ENCODE results near the gene MYO1G. TPM values are rescaled to one million over a fixed set of nuclear protein-coding genes. Genes with fewer than 3 reads are reported as not detected.

Gene MYO1G
- total RNA-seq, 1 donor from 2014 or later = 2.4 TPM

DNA sequence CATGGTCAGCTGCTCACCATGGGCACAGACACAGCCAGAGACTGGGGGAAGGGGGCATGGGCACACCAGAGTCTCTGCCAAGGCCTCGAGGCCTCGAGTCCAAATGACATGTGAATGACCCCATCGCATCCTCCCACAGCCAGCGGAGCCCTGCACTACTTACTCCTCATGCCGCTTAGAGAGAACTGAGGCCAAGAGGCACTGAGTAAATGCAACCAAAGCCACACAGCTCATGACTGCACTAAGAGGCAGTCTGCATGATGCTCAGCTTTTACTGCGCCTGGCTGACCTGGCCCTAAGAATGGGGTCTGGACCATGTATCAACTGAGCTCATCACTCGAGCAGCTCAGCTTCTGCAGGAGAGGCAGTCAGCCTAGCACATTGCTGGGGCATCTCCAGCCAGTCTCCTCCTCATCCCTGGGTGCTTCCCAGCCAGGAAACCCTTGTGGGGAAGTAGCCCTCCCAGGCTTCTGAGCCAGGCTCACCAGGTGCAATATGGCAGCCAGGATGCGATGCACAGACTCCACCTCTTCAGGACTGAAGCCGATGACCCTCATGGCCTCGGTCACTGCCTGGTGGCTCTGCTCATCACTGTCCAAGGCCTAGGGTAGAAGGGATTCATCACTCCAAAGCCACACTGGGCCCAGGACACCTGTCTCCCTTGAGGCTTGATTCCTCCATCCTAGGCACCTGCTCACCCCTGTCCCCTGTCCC lies 7.5 kb downstream of the MYO1G start:
- peak; percentile 69 for DNase-seq (ENCODE audit: low spot score)
- intact Hi-C loops (cut with DNase I) = no loop called here

DNA sequence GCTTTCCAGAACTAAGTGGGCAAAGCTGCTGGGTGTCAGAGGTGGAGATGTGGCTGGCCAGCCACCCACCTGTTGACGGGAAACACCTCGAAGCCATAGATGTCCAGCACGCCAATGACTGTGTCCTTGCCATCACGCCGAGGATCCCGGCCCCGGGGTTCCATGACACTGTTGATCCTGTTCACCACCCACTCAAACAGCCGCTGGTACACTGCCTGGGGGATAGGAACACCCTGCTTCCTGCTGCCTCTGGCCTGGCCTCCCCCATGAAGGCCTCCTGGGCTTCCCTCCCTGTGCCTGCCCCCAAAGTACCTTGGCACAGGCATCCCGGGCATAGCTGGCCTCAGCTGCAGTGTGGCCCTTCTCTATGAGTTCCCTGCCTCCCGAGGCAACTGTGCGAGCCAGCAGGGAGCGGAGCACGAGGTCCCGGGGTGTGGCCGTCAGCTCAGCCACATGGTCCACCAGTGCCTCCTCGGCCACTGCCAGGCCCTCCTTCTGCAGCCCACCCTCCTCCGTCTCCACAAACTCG lies 8.2 kb downstream of the MYO1G start:
- DNase-seq (ENCODE audit: low spot score) = peak; percentile 41
- intact Hi-C loops (cut with DNase I) = no loop called here

GRCh38 chr7:44969701-44970522 lies 8.9 kb downstream of the MYO1G start:
- intact Hi-C loops (cut with DNase I) = no loop called here
- peak; percentile 74 for DNase-seq (ENCODE audit: low spot score)

DNA sequence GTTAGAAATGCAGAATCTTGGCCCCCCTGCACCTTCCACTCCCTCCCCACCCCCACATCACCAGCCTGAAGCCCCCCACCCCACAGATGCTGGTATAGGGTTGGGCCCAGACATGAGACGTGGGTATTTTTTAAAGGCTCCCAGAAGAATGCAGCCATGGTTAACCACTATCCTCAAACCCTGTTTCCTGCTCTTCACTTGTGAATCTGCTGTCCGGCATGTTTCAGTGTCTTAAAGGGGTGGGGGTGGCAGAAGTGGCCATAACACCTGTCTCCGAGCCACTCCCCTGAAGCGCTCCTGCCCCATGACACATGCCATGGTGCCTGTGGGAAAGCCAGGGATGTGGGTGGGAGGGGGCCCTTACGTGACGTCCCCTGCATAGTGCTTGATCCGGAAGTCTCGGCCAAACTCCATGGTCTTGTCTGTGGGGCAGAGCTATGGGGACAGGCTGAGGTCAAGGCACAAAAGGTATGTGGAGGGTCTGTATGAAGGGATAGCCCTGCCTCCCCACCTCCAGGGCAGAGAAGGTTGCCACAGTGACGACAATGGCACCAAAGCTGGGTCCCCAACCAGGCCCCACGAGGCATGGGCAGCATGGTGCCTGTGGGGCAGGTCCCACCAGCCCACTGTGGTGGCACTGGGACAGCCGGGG lies 9.6 kb downstream of the MYO1G start:
- intact Hi-C loops (cut with DNase I) = no loop called here
- DNase-seq (ENCODE audit: low spot score) = peak; percentile 33

- intact Hi-C loops (cut with DNase I) = no loop called here
- peak; percentile 55 for DNase-seq (ENCODE audit: low spot score)
These were observed 11.0 kb downstream of the MYO1G start for GRCh38 chr7:44967571-44968446.

GRCh38 chr7:44966731-44967538 lies 11.9 kb downstream of the MYO1G start:
- intact Hi-C loops (cut with DNase I) = no loop called here
- DNase-seq (ENCODE audit: low spot score) = peak; percentile 71

DNA sequence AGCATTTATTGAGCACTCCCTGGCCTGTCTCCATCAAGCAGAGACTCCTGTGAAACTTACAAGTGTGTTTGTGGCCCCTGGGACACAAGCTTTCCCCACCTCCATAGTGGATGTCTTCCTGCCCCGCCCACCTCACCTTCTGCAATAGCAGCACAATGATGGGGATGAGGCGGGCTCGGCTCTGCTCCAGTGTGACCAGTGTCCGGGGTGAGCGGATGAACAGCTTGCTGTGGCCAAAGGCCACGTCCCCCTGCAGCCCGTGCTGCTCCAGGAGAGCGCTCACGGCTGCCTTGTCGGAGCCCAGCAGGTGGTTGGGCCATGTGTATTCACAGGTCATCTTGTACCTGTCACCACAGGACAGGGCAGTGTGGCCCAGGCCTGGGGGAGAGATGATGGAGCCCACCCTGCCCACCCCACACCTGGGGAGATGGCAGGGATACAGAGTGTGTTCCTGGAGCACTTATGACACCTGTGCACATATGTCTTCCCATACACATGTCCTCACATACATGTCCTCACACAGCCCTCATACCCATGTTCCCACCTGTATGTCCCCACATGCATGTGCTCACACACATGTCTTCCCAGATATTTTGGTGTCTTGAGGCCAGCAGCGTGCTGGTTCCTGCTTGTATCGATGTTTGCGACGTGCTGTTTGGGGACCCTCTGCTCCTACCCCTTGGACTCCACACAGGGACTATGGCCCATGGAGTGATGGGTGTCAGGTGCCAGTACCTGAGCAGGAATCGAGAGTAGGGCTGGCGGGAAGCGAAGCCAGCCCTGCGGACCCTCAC lies 12.7 kb downstream of the MYO1G start:
- intact Hi-C loops (cut with DNase I) = no loop called here

GRCh38 chr7:44965441-44965903 lies 13.3 kb downstream of the MYO1G start:
- intact Hi-C loops (cut with DNase I) = no loop called here
- DNase-seq (ENCODE audit: low spot score) = peak; percentile 44

More for the DNA sequence above, 12.7 kb downstream of the MYO1G start:
- peak; percentile 51 for DNase-seq (ENCODE audit: low spot score)

DNA sequence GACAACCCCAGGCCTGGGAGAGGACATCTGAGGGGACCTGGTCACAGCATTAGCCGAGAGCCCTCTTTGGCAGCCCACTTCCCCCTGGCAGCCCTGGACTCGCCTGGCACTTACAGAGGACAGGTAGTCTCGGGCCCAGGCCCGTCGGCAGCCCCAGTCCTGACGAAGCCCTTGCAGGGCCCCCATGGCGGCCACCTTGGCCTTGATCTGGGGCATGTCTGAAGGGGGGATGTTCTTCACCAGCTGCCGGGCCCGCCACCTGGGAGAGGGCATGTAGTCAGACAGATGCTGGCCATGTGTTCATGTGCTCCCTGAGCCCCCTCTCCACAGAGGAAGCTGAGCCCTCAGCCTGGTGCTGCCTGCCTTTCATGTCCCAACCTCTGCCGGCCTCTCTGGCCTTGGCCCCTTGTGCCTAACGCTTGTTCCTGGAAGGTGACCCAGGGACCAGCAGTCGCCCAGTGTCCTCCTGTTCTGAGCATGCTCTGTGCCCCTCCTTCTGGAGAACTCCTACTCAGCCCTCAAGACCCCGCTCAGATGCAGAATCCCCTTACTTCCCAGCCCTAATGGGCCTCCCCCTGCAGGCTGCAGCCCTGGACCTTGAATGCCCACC lies 13.9 kb downstream of the MYO1G start:
- intact Hi-C loops (cut with DNase I) = no loop called here
- DNase-seq (ENCODE audit: low spot score) = peak; percentile 69

DNA sequence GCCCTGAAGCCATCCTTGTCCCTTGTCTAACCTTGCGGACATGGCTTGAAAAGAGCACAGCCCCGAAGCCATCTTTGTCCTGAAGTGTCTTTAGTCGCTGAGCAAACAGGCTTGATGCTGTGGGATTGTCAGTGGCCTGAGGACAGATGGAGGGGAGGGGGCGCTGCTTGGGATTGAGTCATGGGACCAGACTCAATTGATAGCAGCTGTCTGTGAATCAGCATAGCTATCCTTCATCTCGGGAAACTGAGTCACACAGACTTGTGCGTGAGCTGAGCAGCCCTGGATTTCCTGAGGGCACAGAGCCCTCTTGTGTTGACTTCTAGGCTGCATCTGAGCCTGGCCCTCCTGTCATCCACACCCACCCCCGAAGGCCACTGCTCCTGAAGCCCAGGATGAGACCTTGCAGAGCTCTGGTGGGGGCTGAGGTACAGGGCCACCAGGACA lies 14.4 kb downstream of the MYO1G start:
- intact Hi-C loops (cut with DNase I) = no loop called here
- no peak for DNase-seq (ENCODE audit: low spot score)

GRCh38 chr7:44963364-44964290 lies 15.2 kb downstream of the MYO1G start:
- peak; percentile 36 for DNase-seq (ENCODE audit: low spot score)
- intact Hi-C loops (cut with DNase I) = no loop called here

DNA sequence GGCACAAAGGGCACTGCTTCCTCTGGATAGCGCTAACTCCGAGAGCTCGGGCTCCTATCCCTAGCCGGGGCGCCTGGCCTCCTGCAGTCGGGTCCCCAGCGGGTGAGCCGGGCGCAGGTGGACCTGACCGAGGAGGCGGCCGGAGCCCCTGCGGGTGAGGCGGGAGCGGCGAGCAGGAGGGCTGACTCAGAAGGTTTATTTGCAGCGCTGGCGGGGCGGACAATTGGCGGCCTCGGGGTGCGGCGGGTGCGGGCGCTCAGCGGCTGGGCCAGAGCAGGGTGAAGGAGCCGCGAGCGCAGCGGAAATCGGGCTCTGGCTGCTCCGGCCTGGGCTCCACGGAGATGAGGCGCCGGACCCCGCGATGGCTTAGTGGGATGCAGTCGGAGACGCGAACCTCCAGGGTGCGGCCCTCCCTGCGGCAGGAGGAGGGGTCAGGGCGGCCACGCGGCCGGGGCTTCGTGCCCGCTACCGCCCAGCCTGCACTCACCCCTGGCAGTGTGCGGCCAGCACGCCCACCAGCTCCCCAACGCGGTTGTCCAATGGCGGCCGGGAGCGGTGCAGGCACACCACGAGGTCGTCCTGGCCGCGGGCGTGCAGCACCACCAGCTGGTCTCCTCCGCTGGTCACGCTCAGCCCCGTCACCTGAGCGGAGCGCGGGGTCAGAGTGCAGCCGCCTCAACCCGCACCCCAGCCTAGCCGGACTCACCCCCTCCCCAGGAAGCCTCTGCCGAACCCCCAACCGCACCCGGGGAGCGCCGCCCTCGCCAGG lies 16.1 kb downstream of the MYO1G start:
- DNase-seq (ENCODE audit: low spot score) = no peak

GRCh38 chr7:44961844-44962482 lies 16.9 kb downstream of the MYO1G start:
- no peak for DNase-seq (ENCODE audit: low spot score)
- intact Hi-C loops (cut with DNase I) = no loop called here

More for the DNA sequence above, 16.1 kb downstream of the MYO1G start:
- intact Hi-C loops (cut with DNase I) = no loop called here

- intact Hi-C loops (cut with DNase I) = no loop called here
- DNase-seq (ENCODE audit: low spot score) = no peak
These were observed 18.7 kb downstream of the MYO1G start for GRCh38 chr7:44960011-44960580.

Data from cardiac septum (tissue), 1 donor.